ENCODE measurements around the gene NACC2.

The NACC2 gene

GRCh38 chr9:136129176-136129575 is 34.1 kb upstream of the NACC2 start:
- in situ Hi-C loops (cut with HindIII; ENCODE audit: low sequenced_read_pairs), result no loop called here

DNA sequence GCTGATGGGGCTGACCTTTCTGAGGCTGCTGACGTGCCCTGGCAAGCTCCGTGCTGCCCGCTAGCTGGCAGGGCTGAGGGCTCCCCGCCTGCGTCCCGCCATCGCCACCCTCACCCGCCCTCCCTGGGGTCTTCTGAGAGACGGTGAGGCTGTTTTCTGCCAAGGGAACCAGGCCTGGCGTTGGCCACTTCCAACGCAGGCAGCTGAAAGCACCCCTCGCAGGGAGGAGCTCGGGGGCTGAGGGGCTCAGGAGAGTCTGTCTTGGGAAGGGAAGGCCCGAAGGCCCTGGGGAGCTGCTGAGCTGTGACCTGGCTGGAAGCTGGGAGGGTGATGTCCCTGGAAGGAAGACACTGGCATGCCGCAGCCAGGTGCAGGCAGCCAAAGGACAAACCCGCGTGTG is 33.3 kb upstream of the NACC2 start:
- in situ Hi-C loops (cut with HindIII; ENCODE audit: low sequenced_read_pairs), result no loop called here

DNA sequence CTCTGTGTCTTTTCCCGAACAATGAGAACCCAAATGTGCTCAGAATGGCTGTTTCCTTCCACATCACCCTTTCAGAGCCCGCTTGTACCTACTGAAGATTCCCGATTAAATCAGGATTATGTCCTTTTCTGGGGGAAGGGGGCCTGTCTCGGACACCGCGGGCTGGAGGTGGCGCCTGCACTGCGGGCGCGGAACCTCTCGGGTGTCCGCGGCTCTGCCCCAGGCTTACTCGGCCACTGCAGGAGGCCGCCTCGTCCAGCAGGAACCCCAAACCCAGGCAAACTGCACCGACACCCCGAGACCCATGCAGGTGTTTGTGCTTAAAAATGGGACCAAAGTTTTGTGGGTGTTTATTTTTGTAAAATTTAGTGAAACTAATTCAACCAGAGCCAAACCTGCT is 32.2 kb upstream of the NACC2 start:
- in situ Hi-C loops (cut with HindIII; ENCODE audit: low sequenced_read_pairs), result no loop called here

DNA sequence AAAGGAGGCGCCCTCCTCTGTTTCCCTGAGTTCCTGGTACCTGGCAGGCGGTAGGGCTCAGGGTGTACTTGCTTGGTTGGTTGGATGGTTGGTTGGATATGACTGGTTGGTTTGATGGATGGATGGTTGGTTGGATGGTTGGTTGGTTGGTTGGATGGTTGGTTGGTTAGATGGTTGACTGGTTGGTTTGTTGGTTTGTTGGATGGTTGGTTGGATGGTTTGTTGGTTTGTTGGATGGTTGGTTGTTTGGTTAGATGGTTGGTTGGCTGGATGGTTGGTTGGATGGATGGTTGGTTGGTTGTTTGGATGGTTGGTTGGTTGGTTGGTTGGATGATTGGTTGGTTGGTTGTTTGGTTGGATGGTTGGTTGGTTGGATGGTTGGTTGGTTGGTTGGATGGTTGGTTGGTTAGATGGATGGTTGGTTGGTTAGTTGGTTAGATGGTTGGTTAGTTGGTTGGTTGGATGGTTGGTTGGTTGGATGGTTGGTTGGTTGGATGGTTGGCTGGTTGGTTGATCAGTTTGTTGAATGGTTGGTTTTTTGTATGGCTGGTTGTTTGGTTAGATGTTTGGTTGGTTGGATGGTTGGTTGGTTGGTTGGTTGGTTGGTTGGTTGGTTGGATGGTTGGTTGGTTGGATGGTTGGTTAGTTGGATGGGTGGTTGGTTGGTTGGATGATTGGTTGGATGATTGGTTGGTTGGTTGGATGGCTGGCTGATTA is 30.0 kb upstream of the NACC2 start:
- in situ Hi-C loops (cut with HindIII; ENCODE audit: low sequenced_read_pairs), result no loop called here

GRCh38 chr9:136122425-136123383 is 27.6 kb upstream of the NACC2 start:
- in situ Hi-C loops (cut with HindIII; ENCODE audit: low sequenced_read_pairs), result no loop called here

DNA sequence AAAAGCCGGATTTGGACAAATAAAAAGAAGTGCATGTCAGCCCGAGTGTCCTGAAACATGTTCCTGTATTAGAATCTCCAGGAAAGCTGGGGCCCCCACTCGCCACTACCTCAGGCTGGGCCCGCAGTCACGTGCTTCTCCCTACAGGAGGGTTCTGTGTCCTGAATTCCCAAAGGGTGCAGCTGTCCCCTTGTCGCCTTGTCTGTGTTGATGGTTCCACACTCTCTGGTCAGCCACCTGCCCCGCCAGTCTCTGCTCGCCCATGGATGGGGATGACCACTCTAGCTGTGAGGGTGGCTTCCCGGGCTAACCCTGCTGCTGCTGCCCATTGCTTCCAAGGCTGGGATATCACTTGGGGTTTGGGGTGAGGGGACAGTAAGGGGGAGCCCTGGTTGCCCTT is 26.7 kb upstream of the NACC2 start:
- in situ Hi-C loops (cut with HindIII; ENCODE audit: low sequenced_read_pairs), result no loop called here

GRCh38 chr9:136120438-136120844 is 25.4 kb upstream of the NACC2 start:
- in situ Hi-C loops (cut with HindIII; ENCODE audit: low sequenced_read_pairs), result no loop called here

- in situ Hi-C loops (cut with HindIII; ENCODE audit: low sequenced_read_pairs), result loop anchor here (10.0 kb wide), 2 partner anchors 85 to 235 kb away; no protein-coding TSS in a partner anchor
These were observed 24.8 kb upstream of the NACC2 start for GRCh38 chr9:136119883-136120393.

- in situ Hi-C loops (cut with HindIII; ENCODE audit: low sequenced_read_pairs), result loop anchor here (10.0 kb wide), 2 partner anchors 84 to 234 kb away; no protein-coding TSS in a partner anchor
These were observed 24.2 kb upstream of the NACC2 start for GRCh38 chr9:136119061-136119882.

GRCh38 chr9:136118320-136119060 is 23.4 kb upstream of the NACC2 start, which contains the start of gene TMEM250:
Gene TMEM250 (minus strand): TSS chr9:136118875. CDS start chr9:136116900, 1,975 bp downstream.
- in situ Hi-C loops (cut with HindIII; ENCODE audit: low sequenced_read_pairs), result loop anchor here (10.0 kb wide), 2 partner anchors 84 to 234 kb away; no protein-coding TSS in a partner anchor

GRCh38 chr9:136117916-136118319 is 22.8 kb upstream of the NACC2 start:
- in situ Hi-C loops (cut with HindIII; ENCODE audit: low sequenced_read_pairs), result loop anchor here (10.0 kb wide), 2 partner anchors 83 to 233 kb away; no protein-coding TSS in a partner anchor

DNA sequence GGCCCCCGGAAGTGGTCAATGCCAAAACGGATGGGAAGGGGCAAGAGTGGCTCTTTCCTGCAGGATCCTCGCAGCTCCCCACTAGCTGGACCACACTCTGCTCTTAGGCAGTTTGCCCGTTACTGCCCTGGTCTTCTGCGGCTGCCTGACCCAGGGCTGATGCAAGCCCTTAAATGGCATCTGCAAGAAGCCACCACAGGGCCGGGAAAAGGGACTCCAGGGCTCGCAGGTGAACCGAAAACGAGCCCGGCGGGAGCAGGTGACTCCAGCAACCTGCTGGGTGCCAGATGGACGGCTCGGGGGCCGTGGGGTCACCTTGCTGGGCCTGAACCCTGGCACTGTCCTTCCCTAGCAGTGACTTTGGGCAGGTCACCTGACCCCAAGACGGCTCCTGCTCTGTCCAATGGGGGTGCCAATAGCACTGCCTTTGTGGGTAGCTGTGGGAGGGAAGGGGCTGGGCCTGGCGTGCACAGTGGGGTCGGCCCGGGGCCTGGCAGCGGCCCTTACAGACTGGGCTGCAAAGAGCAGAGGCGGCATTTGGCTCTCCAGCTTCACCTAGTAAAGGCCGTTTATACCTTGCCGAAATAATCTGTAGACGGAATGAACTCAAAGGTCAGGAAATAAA is 22.3 kb upstream of the NACC2 start:
- in situ Hi-C loops (cut with HindIII; ENCODE audit: low sequenced_read_pairs), result loop anchor here (10.0 kb wide), 2 partner anchors 83 to 233 kb away; no protein-coding TSS in a partner anchor

DNA sequence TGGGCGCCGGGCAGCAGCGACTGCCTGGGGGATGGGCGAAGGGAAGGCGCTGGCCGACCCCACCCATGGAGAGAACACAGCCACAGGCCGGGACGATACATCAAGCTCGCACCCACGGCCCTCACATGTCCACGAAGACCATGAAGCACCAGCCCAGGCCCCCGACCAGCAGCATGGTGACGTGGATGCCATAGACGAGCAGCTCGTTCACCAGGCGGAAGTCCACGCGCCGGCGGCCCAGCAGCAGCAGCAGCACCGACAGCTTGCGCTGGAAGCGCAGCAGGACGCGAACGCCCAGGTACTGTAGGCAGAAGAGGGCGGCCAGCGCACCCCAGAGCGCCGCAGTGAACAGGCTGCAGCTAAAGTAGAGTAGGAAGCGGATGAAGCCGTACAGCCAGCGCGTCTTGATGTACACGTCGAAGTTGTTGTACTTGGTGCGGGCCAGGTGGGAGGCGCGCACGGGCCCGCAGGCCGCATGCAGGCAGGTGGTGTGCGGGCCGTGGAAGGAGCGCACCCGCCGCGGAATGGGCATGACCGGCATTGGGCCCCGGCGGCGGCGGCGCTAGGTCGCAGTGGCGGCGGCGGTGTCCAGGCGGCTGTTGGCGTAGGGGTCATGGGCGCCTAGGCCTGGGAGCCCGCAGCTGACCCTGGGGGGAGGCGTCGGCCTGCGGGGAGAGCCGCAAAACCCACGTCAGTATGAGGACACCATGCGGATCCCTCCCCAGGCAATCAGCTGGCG is 21.4 kb upstream of the NACC2 start:
- in situ Hi-C loops (cut with HindIII; ENCODE audit: low sequenced_read_pairs), result loop anchor here (10.0 kb wide), 2 partner anchors 82 to 232 kb away; no protein-coding TSS in a partner anchor

- in situ Hi-C loops (cut with HindIII; ENCODE audit: low sequenced_read_pairs), result loop anchor here (10.0 kb wide), 2 partner anchors 81 to 231 kb away; no protein-coding TSS in a partner anchor
These were observed 20.7 kb upstream of the NACC2 start for GRCh38 chr9:136115641-136116359.

DNA sequence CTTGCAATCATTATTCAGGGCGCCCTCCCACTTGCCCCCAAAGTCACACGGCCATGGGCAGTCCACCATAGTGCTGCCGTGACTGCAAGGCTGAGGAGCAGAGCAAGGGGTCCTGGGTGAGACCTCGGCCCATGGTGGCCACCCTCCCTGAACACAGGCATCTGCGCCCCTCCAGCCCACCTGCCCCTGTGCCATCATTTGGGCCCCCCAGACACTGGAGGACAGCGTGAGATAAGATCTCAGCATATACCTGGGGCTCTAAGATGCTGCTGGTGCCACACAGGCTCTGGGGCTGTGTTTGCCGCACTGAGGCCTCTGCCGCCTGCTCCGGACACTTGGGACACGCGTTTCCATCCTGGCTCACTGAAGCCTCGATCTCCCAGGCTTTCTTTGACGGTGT is 20.1 kb upstream of the NACC2 start:
- in situ Hi-C loops (cut with HindIII; ENCODE audit: low sequenced_read_pairs), result loop anchor here (10.0 kb wide), 2 partner anchors 80 to 230 kb away; no protein-coding TSS in a partner anchor

DNA sequence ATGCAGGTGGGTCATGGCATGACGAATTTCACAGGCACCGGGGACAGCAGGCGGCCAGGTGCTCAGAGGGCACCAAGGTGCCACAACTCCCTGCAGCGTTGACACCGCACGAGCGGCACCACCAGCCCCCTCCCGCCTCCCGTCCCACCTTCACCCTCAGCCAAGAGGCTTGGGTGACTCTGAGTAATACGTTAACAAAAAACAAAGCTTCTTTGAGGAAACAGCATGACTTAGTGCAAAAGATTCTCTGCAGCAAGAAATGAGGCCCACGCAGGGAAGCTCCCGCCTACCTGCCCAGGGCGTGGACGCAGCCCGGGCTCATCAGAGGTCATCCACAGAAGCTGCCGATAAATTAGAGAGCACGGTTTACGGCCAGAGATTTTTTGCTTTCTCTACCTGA is 19.5 kb upstream of the NACC2 start:
- in situ Hi-C loops (cut with HindIII; ENCODE audit: low sequenced_read_pairs), result loop anchor here (5.0 to 10.0 kb wide), 5 partner anchors 37 to 230 kb away; no protein-coding TSS in a partner anchor

GRCh38 chr9:136112541-136112940 is 17.5 kb upstream of the NACC2 start:
- in situ Hi-C loops (cut with HindIII; ENCODE audit: low sequenced_read_pairs), result loop anchor here (5.0 to 10.0 kb wide), 5 partner anchors 35 to 228 kb away; no protein-coding TSS in a partner anchor

All from endothelial cell of hepatic sinusoid (primary cell).